Ishikawa (cell line): ENCODE results near the gene DRD4.

ENCODE experiments used
- CEBPB ChIP-seq: IDR thresholded peaks from 2 replicates; pipeline ENCODE4 v1.6.1; 2012
- CREB1 ChIP-seq: IDR thresholded peaks from 2 replicates; pipeline ENCODE4 v1.6.1; 2012; ENCODE audit warnings: low read depth
- EGR1 ChIP-seq: IDR thresholded peaks from 2 replicates; pipeline ENCODE4 v1.6.1; 2012
- EP300 ChIP-seq: IDR thresholded peaks from 2 replicates; pipeline ENCODE4 v1.6.1; 2012; ENCODE audit warnings: borderline replicate concordance
- RAD21 ChIP-seq: IDR thresholded peaks from 2 replicates; pipeline ENCODE4 v1.6.1; 2012; ENCODE audit warnings: low read depth
- TAF1 ChIP-seq: IDR thresholded peaks from 2 replicates; pipeline ENCODE4 v1.6.1; 2012; ENCODE audit warnings: low read depth, mild to moderate bottlenecking
- TCF12 ChIP-seq: IDR thresholded peaks from 2 replicates; pipeline ENCODE4 v1.6.1; 2012; ENCODE audit warnings: low read depth
- YY1 ChIP-seq: IDR thresholded peaks from 2 replicates; pipeline ENCODE4 v1.6.1; 2012; ENCODE audit warnings: low read depth
- ZBTB7A ChIP-seq: IDR thresholded peaks from 2 replicates; pipeline ENCODE4 v1.6.1; 2012; ENCODE audit warnings: low read depth
- TF ChIP-seq, protein P1 (sequence below): IDR thresholded peaks from 2 replicates; pipeline ENCODE4 v1.6.1; 2012
- TF ChIP-seq, protein P2 (sequence below): IDR thresholded peaks from 2 replicates; pipeline ENCODE4 v1.6.1; 2012; ENCODE audit warnings: low read depth, mild to moderate bottlenecking

DNA sequence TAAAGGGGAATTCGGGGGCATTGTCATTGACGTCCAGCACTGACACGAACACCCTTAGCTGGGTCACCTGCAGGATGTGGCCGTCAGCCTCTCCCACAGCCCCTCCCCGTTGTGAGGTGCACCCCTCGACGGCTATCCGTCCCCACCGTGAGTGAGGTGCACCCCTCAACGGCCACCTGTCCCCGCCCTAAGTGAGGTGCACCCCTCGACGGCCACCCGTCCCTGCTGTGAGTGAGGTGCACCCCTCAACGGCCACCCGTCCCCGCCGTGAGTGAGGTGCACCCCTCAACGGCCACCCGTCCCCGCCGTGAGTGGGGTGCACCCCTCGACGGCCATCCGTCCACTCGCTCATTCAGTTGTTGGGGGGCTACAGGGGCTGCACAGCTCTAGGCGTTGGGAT lies 15.2 kb upstream of the DRD4 start:
- TF ChIP-seq, protein P1, sequence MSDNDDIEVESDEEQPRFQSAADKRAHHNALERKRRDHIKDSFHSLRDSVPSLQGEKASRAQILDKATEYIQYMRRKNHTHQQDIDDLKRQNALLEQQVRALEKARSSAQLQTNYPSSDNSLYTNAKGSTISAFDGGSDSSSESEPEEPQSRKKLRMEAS: no peak
- TF ChIP-seq EP300: no peak
- no peak for TF ChIP-seq CREB1
- TF ChIP-seq RAD21: no peak
- TF ChIP-seq, protein P2, sequence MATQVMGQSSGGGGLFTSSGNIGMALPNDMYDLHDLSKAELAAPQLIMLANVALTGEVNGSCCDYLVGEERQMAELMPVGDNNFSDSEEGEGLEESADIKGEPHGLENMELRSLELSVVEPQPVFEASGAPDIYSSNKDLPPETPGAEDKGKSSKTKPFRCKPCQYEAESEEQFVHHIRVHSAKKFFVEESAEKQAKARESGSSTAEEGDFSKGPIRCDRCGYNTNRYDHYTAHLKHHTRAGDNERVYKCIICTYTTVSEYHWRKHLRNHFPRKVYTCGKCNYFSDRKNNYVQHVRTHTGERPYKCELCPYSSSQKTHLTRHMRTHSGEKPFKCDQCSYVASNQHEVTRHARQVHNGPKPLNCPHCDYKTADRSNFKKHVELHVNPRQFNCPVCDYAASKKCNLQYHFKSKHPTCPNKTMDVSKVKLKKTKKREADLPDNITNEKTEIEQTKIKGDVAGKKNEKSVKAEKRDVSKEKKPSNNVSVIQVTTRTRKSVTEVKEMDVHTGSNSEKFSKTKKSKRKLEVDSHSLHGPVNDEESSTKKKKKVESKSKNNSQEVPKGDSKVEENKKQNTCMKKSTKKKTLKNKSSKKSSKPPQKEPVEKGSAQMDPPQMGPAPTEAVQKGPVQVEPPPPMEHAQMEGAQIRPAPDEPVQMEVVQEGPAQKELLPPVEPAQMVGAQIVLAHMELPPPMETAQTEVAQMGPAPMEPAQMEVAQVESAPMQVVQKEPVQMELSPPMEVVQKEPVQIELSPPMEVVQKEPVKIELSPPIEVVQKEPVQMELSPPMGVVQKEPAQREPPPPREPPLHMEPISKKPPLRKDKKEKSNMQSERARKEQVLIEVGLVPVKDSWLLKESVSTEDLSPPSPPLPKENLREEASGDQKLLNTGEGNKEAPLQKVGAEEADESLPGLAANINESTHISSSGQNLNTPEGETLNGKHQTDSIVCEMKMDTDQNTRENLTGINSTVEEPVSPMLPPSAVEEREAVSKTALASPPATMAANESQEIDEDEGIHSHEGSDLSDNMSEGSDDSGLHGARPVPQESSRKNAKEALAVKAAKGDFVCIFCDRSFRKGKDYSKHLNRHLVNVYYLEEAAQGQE: no peak
- no peak for TF ChIP-seq YY1
- no peak for TF ChIP-seq TAF1
- no peak for TF ChIP-seq TCF12
- TF ChIP-seq EGR1: no peak
- TF ChIP-seq CEBPB: no peak
- TF ChIP-seq ZBTB7A: no peak
